Stimulated activated CD4-positive, alpha-beta T cell treated with anti-CD3 and anti-CD28 coated beads, TNF-alpha, amount 100 ng/mL, for 24 hours (primary cell): ENCODE measurements around the gene CERS5.

Source experiments
- DNase-seq, 3 experiments: peaks; one replicate each; pipeline ENCODE4 v3.0.0-alpha.2; 2020; ENCODE audit warnings: low read depth in 3 of 3

CERS5 gene

GRCh38 chr12:50132505-50133135 lies 34.5 kb downstream of the CERS5 start:
- DNase-seq, result no peak

GRCh38 chr12:50129290-50129689 lies 37.9 kb downstream of the CERS5 start:
- DNase-seq, result no peak

- DNase-seq, result no peak
These were observed 39.6 kb downstream of the CERS5 start for GRCh38 chr12:50127546-50127945.

GRCh38 chr12:50123203-50123602 lies 44.0 kb downstream of the CERS5 start:
- no peak for DNase-seq

GRCh38 chr12:50121641-50122040 lies 45.5 kb downstream of the CERS5 start:
- DNase-seq, result no peak

GRCh38 chr12:50120953-50121352 lies 46.2 kb downstream of the CERS5 start:
- no peak for DNase-seq

- no peak for DNase-seq
These were observed 46.6 kb downstream of the CERS5 start for GRCh38 chr12:50120521-50120920.

GRCh38 chr12:50119387-50119786 lies 47.8 kb downstream of the CERS5 start:
- DNase-seq, result no peak

- no peak for DNase-seq
These were observed 50.0 kb downstream of the CERS5 start for GRCh38 chr12:50117057-50117622.

- DNase-seq, result no peak
These were observed 54.5 kb downstream of the CERS5 start for GRCh38 chr12:50112456-50113218.

- DNase-seq, result peak; percentile 98 to 99 (median 99)
These were observed 55.3 kb downstream of the CERS5 start, which contains the start of gene COX14 for GRCh38 chr12:50111693-50112455. COX14 (plus strand) TSS chr12:50112236; CDS start chr12:50120044, 7,808 bp downstream.

GRCh38 chr12:50111395-50111692 lies 55.8 kb downstream of the CERS5 start:
- no peak for DNase-seq

GRCh38 chr12:50110762-50111351 lies 56.3 kb downstream of the CERS5 start:
- no peak for DNase-seq

GRCh38 chr12:50110127-50110761 lies 56.9 kb downstream of the CERS5 start:
- no peak for DNase-seq

GRCh38 chr12:50109319-50109718 lies 57.9 kb downstream of the CERS5 start:
- DNase-seq, result no peak

- DNase-seq, result no peak
These were observed 59.5 kb downstream of the CERS5 start for GRCh38 chr12:50107416-50108268.

- DNase-seq, result no peak
These were observed 60.3 kb downstream of the CERS5 start for GRCh38 chr12:50106907-50107306.

- no peak for DNase-seq
These were observed 61.2 kb downstream of the CERS5 start for GRCh38 chr12:50105913-50106450.

- DNase-seq, result no peak
These were observed 62.5 kb downstream of the CERS5 start for GRCh38 chr12:50104417-50105366.
